ENCODE results near the gene EFEMP1. TPM values are rescaled to one million over a fixed set of nuclear protein-coding genes. Genes with fewer than 3 reads are reported as not detected.

The EFEMP1 gene
- total and polyA plus RNA-seq, 2 experiments from 2014 or later, result 54.6 to 63.4 TPM

DNA sequence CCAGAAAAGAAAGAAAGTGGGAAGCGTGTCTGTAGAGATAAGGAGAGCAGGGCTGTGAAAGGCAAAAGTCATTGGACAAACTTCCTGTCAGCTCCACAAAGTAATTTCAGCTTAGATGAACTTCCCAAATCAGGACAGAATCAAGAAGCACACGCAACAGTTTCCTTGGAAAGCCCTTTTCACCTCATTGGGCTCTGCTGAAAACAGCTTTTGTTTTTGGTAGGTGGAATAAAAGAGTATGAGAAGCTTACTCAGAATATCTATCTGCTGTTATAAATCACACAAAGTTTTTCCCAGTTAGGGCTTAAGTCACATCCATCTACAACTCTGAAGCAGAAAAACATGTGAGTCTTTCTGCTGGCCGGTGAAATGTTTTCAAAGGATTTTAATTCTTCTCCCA lies 42.4 kb upstream of the EFEMP1 start:
- H3K4me2 ChIP-seq, result no peak overlapping the region
- 59% methylated on average over 3 of the region's 3 CpGs for WGBS (ENCODE audit: low lambda C conversion rate, missing lambda C conversion rate)
- H3K4me1 ChIP-seq (ENCODE audit: insufficient read depth), result no peaks in the 10 kb centered on the region
- no peaks in the 10 kb centered on the region for H3K27me3 ChIP-seq
- H3K27ac ChIP-seq, result peak overlapping the region; percentile 2
- H3K9me3 ChIP-seq (ENCODE audit: low read depth), result no peaks in the 10 kb centered on the region
- H3K9me2 ChIP-seq (replicated peaks; ENCODE audit: insufficient read depth), result no peaks in the 10 kb centered on the region
- no peaks in the 10 kb centered on the region for H4K20me1 ChIP-seq (ENCODE audit: insufficient read depth, poor library complexity, severe bottlenecking)
- TF ChIP-seq, protein P1, sequence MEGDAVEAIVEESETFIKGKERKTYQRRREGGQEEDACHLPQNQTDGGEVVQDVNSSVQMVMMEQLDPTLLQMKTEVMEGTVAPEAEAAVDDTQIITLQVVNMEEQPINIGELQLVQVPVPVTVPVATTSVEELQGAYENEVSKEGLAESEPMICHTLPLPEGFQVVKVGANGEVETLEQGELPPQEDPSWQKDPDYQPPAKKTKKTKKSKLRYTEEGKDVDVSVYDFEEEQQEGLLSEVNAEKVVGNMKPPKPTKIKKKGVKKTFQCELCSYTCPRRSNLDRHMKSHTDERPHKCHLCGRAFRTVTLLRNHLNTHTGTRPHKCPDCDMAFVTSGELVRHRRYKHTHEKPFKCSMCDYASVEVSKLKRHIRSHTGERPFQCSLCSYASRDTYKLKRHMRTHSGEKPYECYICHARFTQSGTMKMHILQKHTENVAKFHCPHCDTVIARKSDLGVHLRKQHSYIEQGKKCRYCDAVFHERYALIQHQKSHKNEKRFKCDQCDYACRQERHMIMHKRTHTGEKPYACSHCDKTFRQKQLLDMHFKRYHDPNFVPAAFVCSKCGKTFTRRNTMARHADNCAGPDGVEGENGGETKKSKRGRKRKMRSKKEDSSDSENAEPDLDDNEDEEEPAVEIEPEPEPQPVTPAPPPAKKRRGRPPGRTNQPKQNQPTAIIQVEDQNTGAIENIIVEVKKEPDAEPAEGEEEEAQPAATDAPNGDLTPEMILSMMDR (IDR thresholded peaks at IDR 0.05; ENCODE audit: poor library complexity), result no peak
- TF ChIP-seq EZH2 (IDR thresholded peaks at IDR 0.05; ENCODE audit: borderline replicate concordance) (no peak), EZH2phosphoT487 (IDR thresholded peaks at IDR 0.05; ENCODE audit: low read depth, severe bottlenecking, unreplicated experiment) (no peak)
- H3K79me2 ChIP-seq, result no peaks in the 10 kb centered on the region
- H3K36me3 ChIP-seq (replicated peaks; ENCODE audit: insufficient read depth, low read depth), result no peaks in the 10 kb centered on the region
- H3K4me3 ChIP-seq, result no peak overlapping the region
- H2AFZ ChIP-seq, result no peak overlapping the region
- no peak for DNase-seq (ENCODE audit: low spot score)

DNA sequence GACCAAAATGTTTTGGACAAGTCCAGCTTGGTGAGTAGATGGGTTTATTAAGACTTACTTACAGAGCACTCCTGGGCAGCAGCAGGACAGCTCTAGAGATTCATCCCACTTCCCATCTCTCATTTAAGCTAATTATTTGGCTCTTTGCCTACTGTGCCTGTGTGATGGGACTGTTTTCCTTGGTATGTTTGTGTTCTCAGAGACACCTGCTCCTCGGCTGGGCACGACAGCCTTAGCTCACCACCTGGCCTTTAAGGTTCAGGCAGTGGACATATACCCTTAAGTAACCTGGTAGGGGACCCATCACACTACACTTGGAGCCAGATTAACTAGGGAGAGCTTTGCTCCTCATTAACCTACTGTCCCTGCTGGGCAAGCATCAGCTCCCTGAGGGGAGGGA lies 41.7 kb upstream of the EFEMP1 start:
- WGBS (ENCODE audit: low lambda C conversion rate, missing lambda C conversion rate), result 69% methylated on average over 2 of the region's 2 CpGs
- no peaks in the 10 kb centered on the region for H4K20me1 ChIP-seq (ENCODE audit: insufficient read depth, poor library complexity, severe bottlenecking)
- H3K27me3 ChIP-seq, result no peaks in the 10 kb centered on the region
- H3K36me3 ChIP-seq (replicated peaks; ENCODE audit: insufficient read depth, low read depth), result no peaks in the 10 kb centered on the region
- no peak for DNase-seq (ENCODE audit: low spot score)
- H3K9me3 ChIP-seq (ENCODE audit: low read depth), result no peaks in the 10 kb centered on the region
- TF ChIP-seq EZH2 (IDR thresholded peaks at IDR 0.05; ENCODE audit: borderline replicate concordance) (no peak), EZH2phosphoT487 (IDR thresholded peaks at IDR 0.05; ENCODE audit: low read depth, severe bottlenecking, unreplicated experiment) (no peak)
- TF ChIP-seq, protein P1 (IDR thresholded peaks at IDR 0.05; ENCODE audit: poor library complexity), result no peak
- H3K79me2 ChIP-seq, result no peaks in the 10 kb centered on the region
- no peaks in the 10 kb centered on the region for H3K4me1 ChIP-seq (ENCODE audit: insufficient read depth)
- H3K4me2 ChIP-seq, result no peak overlapping the region
- no peaks in the 10 kb centered on the region for H3K9me2 ChIP-seq (replicated peaks; ENCODE audit: insufficient read depth)
- H3K27ac ChIP-seq, result no peak overlapping the region
- H3K4me3 ChIP-seq, result no peak overlapping the region
- no peak overlapping the region for H2AFZ ChIP-seq

DNA sequence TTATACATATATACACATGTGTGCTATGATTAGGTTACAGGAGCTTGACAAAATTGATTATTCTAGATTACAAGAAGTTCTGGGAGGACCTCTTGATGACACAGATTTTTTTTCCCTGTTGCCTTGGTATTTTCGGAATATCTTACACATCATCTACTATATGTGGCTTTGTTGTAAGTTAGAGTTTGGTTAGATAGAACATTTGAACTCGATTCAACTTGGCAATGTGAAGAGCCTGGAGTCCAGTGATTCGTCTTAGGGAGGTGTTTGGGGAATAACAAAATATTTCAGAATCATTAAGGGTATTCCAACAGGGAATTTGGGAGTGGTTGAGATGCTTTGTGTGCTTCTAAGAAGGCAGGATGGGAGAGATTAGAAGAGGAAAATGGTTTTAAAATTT lies 39.3 kb upstream of the EFEMP1 start:
- no peaks in the 10 kb centered on the region for H3K9me2 ChIP-seq (replicated peaks; ENCODE audit: insufficient read depth)
- H3K79me2 ChIP-seq, result no peaks in the 10 kb centered on the region
- H3K9me3 ChIP-seq (ENCODE audit: low read depth), result no peaks in the 10 kb centered on the region
- no peak overlapping the region for H3K4me2 ChIP-seq
- H3K36me3 ChIP-seq (replicated peaks; ENCODE audit: insufficient read depth, low read depth), result no peaks in the 10 kb centered on the region
- H4K20me1 ChIP-seq (ENCODE audit: insufficient read depth, poor library complexity, severe bottlenecking), result no peaks in the 10 kb centered on the region
- H3K4me1 ChIP-seq (ENCODE audit: insufficient read depth), result no peaks in the 10 kb centered on the region
- no peak overlapping the region for H2AFZ ChIP-seq
- H3K4me3 ChIP-seq, result no peak overlapping the region
- no peak for DNase-seq (ENCODE audit: low spot score)
- TF ChIP-seq EZH2 (IDR thresholded peaks at IDR 0.05; ENCODE audit: borderline replicate concordance) (no peak), EZH2phosphoT487 (IDR thresholded peaks at IDR 0.05; ENCODE audit: low read depth, severe bottlenecking, unreplicated experiment) (no peak)
- TF ChIP-seq, protein P1 (IDR thresholded peaks at IDR 0.05; ENCODE audit: poor library complexity), result no peak
- 81% methylated on average over 3 of the region's 3 CpGs for WGBS (ENCODE audit: low lambda C conversion rate, missing lambda C conversion rate)
- H3K27ac ChIP-seq, result no peak overlapping the region
- H3K27me3 ChIP-seq, result no peaks in the 10 kb centered on the region

Measured in hepatocyte (in vitro differentiated cells).